G401.6 (cell line): Measurements from ENCODE around the gene GCHFR.

ENCODE experiments used
- FAIRE-seq: peaks from 2 replicates; lab custom pipeline; 2012; peaks lifted over from hg19 to GRCh38; lab: Jason Lieb, UNC

The GCHFR gene

DNA sequence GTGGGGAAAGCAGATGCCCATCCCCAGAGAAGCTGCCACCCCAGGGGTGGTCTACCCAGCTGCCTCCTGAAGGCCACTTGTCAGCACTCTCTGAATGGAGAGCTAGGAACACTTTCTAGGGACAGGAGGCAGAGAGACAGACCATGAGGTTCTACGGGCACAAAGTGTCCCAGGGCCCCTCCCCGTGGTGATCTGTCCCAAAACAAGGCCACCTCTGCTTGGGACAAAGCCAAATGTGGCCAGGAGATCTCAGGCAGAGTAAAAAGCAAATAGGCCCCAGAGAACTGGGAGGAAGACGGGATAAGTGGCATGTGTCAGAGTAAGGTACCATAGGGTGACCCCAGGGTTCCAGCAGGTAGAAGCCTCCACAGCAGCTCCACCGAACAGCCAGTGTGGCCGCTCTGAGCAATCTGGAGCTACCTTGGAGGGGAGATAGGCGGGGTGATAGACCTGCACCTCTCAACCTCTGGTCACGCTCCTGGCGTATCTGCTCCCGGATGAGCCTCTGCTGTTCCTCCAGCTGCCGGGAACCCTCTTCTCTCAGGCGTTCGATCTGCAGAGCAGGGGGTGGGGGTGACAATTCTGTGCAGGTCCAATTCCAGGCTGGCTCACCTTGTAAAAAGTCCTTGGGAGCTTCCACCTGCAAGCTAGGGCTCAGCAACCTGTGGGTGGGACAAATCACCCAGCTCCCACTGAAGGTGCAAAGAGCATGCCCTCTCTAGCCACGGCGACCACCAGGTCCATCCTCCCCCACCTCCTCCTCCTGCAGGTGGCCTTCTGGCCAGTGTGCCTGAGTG lies 12.1 kb downstream of the GCHFR start:
- no peak for FAIRE-seq

GRCh38 chr15:40776537-40777141 lies 12.8 kb downstream of the GCHFR start:
- FAIRE-seq: no peak

- FAIRE-seq: no peak
Observed at GRCh38 chr15:40782609-40783227, 18.9 kb downstream of the GCHFR start.

DNA sequence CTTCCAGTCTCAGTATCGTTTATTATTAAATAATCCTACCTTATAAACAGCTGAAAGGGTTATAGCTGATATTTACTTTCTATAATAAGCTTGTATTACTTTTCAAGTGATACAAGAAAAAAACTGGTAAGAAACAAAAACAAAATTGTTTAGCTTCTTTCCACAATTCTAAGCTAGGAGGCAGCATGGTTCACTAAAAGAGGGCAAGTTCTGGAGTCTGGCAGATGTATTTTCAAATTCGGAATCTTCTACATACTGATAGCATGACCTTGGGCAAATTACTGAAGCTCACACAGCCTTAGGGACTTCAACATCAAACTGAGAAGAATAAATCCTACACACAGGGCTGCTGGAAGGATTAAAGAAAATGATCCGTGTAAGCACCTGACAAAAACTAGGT lies 21.3 kb downstream of the GCHFR start:
- FAIRE-seq: peak; percentile 60

DNA sequence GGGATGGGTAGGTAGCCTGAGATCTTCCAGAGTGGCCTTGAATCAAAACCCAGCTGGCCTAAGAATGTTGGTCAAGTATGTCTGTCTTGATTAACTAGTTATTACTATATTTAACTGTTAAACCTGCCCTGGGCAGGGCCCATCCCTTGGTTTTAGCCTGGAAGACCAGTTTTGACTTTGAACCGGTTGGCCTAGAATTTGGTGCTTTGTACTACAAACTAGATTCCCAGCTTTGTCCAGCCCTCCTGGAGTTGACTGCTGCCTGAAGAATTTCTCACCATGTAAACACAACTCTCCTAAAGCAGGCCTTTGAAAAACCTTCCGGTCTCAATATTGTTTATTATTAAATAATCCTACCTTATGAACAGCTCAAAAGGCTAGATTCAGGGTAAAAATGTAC lies 21.9 kb downstream of the GCHFR start:
- no peak for FAIRE-seq

GRCh38 chr15:40787344-40787841 lies 23.5 kb downstream of the GCHFR start:
- FAIRE-seq: no peak

- no peak for FAIRE-seq
Observed at GRCh38 chr15:40787991-40788390, 24.1 kb downstream of the GCHFR start.

DNA sequence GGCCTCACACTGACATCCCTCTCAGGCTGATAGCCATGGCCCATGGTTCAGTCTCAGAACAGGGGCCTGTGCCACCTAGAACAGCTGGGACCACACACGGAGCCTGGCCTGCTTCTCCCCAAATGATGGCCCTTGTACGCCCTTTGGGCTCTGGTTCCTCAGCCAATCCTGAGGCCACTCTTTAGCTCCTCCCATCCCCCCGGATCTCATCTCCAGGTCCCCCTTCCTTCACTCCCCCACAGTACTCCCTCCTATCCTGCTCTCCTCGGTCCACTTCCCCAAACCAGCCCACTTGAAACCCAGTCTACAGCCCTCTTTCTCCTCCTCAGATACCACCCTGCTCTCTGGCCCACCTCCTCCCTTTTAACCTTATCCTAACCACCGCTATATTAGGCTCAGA lies 25.3 kb downstream of the GCHFR start:
- no peak for FAIRE-seq

GRCh38 chr15:40789999-40790398 lies 26.1 kb downstream of the GCHFR start:
- no peak for FAIRE-seq

DNA sequence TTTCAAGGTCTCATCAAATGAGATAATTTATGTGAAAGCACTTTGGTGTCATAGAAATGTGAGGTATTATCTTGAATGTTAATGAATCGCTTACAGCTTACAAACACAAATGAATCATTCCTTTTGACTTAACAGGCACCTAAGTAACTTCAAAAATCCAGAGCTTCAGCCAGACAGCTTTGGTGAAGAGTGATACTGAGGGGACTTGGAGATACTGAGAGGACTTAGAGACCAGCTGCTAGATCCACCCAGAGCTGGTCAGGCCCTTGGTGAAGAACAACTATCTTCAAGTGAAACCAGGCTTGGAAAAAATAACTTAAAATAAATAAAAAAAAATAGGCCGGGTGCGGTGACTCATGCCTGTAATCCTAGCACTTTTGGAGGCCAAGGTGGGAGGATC lies 26.9 kb downstream of the GCHFR start:
- no peak for FAIRE-seq

- FAIRE-seq: no peak
Observed at GRCh38 chr15:40792394-40792793, 28.5 kb downstream of the GCHFR start.

- FAIRE-seq: no peak
Observed at GRCh38 chr15:40793216-40793989, 29.5 kb downstream of the GCHFR start.

GRCh38 chr15:40796041-40796440 lies 32.2 kb downstream of the GCHFR start:
- no peak for FAIRE-seq

GRCh38 chr15:40796512-40796911 lies 32.6 kb downstream of the GCHFR start:
- no peak for FAIRE-seq

DNA sequence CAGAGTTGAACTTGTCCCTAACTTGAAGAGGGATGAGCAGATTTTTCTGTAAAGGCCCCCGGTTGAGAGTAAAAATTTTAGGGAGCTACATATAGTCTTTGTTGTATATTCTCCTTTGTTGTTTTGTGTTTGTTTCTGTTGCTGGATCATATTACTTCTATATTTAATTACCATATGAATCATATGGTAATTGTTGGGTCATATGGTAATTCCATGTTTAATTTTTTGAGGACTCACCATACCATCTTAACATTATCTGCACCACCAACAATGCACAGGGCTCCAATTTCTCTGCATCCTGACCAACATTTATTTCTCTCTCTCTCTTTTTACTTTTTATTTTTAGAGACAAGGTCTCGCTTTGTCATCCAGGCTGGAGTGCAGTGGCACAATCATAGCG lies 35.7 kb downstream of the GCHFR start:
- no peak for FAIRE-seq

DNA sequence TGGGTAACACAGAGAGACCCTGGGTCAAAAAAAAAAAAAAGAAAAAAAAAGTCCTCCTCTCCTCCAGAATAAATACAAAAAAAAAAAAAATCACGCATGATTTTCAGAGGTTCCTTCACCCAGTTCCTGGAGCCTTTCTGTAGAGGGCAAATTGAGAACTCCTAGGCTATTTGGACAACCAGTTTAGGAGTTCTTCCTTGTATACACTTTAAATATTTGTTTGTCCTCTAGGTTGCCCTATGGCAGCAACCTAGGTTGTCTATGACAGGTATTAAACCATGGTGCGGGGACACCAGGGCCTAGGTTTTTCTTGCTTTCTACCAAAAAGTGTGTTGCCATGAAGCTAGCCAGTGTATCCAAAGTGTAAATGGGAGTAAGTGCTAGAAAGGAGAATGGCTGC lies 39.2 kb downstream of the GCHFR start:
- no peak for FAIRE-seq

DNA sequence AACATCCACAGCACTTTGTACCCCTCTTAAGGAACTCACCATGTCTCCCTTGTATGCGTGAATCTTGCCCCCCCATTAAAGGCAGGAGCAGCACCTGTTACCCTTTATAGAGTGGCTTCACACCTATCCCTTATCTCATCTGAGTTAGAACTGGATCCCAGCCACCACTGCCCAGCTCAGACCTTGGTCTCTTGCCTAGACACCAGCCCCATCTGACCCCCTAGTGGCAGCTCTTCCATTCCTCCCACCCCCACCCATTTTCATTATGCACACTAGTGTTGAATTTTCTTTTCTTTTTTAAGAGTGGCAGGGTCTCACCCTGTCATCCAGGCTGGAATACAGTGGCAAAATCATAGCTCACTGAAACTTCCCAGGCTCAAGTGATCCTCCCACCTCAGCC lies 39.8 kb downstream of the GCHFR start:
- FAIRE-seq: no peak

DNA sequence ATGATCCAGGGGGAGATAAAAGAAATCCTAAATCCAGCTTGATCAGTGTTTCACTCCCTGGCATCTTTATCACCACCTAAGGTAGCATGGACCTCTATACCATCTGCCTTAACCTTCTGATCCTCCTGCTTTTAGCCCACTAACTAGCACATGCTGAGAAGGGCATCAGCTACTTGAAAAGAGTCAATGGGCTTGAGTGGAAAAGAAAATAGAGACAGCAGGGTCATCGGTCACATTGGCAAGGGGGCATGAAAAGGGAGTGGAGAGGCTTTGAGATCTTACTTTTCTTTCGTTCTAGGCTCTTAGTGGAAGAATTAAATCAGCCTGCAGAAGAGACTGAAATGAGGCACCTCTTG lies 42.8 kb downstream of the GCHFR start:
- no peak for FAIRE-seq

- peak; percentile 94 for FAIRE-seq
Observed at GRCh38 chr15:40807028-40807887, 43.4 kb downstream of the GCHFR start, which contains the start of the genes DNAJC17 and ZFYVE19. DNAJC17 (minus strand) TSS chr15:40807473; CDS start chr15:40807446, 27 bp downstream. ZFYVE19 (plus strand) TSS chr15:40807089; CDS start chr15:40807590, 501 bp downstream.

DNA sequence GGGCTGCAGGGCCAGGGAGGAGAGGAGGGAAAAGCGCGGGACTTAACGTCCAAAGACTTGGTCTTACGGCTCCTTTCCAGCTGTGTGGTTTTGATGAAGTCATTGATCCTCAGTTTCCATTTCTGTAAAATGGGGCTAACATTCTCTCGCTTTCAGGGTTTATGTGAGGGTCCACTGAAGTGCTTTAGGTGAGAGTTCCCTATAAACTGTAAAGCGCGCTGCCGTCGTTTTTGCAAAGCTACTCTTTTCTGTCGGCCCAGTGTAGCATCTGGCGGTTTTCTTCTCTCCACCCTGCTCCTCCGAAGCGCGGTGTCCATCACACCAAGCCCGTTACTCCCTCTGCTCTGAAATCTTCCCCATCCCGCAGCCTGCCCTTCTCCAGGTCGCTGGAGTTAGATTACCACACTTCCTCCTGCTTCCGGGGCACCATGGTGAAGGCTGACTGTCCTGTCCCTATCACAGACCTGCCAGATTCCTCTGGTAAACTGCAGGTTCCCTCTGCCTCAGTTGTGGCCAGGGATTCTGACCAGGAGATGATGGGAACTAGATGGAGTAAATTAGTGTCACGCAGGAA lies 44.1 kb downstream of the GCHFR start:
- FAIRE-seq: no peak

- no peak for FAIRE-seq
Observed at GRCh38 chr15:40808861-40809450, 45.1 kb downstream of the GCHFR start.
